ENCODE data around the gene CUZD1.
"Not testable (repeated sequence)": the region's sequence is repeated elsewhere in the genome, so short reads cannot be mapped to it uniquely, and the experiment has no call there.

The CUZD1 gene, protein sequence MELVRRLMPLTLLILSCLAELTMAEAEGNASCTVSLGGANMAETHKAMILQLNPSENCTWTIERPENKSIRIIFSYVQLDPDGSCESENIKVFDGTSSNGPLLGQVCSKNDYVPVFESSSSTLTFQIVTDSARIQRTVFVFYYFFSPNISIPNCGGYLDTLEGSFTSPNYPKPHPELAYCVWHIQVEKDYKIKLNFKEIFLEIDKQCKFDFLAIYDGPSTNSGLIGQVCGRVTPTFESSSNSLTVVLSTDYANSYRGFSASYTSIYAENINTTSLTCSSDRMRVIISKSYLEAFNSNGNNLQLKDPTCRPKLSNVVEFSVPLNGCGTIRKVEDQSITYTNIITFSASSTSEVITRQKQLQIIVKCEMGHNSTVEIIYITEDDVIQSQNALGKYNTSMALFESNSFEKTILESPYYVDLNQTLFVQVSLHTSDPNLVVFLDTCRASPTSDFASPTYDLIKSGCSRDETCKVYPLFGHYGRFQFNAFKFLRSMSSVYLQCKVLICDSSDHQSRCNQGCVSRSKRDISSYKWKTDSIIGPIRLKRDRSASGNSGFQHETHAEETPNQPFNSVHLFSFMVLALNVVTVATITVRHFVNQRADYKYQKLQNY

DNA sequence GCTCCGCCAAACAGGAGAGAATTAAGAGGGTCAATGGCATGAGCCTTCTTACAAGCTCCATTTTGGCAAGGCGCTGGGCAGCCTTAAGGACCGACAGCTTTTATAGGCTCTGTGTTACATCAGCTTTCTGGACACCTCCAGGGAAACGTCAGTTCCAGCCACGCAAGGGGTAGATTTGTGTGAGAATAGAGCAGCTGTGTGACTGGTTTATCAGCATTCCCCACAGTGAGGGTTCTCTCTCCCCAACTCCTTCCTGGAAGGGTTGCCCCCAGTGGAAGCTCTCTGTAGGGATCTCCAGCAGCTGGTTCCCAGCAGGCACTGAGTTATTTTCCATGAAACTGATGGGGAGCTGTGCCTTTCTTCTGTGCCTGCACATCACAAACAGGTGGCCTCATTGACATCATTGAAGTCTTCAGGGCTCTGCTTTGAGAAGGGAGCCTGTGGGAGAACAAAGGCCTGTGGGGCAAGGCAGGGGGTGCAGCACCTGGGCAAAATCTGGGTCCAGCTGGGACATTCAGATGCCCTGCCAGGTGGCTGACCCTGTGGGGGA, at the start of gene CUZD1:
CUZD1 (minus strand) TSS at position 75 of the 550 bp plus-strand sequence; CDS start at position 61, 14 bp downstream.
- DNase-seq, result no peak

DNA sequence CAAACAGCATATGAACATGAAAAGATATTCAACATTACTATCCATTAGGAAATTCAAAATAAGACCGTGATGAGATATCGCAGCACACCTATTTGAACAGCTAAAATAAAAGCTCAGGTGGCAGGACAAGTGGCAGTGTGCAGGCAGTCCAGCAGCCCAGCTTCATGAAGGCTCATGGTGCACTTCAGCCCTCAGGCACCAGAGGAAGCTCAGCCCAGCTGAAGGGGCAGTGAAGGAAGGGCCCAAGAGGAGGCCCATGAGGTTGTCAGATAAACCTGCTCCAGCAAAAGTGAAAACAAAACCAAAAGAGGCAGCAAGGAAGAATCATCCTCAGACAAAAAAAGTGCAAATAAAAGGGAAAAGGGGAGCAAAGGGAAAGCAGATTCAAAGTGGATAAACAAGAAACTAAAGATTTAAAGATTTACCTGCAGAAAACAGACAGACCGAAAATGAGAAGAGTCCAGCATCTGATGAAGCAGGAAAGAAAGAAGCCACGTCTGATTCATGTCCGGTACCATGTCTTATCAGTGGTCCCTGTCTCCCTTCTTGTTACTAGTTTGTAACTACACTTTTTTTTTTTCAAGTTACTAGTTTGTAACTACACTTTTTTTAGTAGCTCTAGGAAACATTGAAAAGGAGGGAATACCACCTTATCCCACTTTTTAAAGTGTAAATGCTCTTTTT, 48.7 kb upstream of the CUZD1 start:
- no peak for DNase-seq

DNA sequence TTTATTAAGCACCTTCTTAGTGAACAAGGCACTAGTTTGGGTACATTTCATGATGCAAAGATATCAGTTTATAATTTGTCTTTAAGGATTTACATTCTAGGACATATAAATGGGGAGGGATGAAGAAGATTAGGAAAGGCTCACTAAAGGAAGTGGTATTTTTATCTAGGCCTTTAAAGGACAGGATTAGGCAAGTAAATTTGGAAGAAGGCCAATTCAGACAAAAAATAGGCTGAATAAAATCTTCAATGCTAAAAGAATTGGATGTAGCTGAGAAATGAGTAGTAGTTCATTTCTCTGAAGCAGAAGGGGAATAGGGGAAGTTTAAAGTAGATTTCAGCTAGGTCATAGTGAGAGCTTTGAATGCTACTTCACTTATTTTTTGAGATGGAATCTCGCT, 38.5 kb upstream of the CUZD1 start:
- DNase-seq, result no peak

DNA sequence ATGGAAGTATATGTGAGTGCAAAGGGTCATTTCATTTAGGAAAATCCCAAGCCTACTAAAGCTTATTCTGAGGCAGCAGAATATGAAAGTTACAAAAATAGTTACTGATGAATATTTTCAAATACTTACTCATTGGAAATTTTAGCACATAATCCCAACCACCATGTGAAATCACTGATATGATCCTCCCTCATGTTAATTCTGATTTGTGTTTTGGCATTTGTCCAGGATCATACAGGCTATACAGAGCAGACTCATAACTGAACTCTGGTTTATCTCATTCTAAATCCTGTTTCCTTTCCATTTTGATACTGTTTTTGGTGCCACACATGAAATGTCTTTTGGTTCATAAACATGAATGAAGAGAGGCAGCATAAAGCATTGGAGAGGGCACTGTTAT, 37.1 kb upstream of the CUZD1 start:
- no peak for DNase-seq

DNA sequence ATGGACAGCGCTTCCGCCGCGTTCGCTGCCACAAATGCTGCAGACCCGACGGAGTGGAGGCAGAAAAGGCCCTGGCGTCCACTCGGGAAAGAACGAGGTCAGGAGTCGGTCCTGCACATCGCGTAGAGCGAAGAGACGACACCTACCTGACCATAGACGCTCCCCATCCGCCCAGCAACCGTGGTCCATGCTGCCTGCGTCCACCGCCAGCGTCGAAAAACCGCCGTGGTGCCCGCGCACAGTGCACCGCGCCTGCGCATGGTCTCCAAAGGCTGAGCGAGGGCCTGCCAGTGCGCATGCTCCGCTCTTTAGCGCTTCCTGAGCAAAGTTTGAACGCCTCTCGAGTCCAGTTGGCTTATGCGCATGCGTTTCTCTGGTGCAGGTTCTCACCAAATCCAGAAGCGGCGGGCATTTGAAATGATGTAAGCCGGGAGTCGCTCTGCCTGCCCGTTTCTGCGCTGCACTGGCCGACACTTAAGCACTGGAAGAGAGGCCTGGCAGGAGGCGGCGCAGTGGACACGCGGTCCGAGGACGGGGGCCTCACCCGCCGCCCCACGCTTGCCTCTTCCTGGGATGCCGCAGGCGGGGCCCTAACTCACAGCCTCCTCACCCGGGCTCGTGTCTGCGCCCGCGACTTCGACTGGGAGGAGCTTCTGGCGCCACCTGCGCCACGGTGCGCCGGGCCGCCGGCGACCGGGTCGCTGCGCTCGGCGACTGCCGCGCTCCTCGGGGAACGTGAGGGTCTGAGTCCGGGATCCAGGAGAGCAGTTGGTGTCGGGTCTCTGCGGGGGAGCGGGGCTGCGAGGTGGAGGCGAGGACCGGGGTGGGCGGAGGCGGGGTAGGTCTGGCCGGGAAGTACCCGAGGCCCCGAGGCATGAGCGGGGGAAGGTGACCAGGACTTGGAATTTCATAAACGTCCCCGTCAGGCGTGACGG, 33.9 kb upstream of the CUZD1 start, which contains the start of gene FAM24B:
FAM24B (minus strand) TSS at position 243 of the 935 bp plus-strand sequence. CDS start 29,066 bp downstream, outside the sequence.
- peak; percentile 95 for DNase-seq

DNA sequence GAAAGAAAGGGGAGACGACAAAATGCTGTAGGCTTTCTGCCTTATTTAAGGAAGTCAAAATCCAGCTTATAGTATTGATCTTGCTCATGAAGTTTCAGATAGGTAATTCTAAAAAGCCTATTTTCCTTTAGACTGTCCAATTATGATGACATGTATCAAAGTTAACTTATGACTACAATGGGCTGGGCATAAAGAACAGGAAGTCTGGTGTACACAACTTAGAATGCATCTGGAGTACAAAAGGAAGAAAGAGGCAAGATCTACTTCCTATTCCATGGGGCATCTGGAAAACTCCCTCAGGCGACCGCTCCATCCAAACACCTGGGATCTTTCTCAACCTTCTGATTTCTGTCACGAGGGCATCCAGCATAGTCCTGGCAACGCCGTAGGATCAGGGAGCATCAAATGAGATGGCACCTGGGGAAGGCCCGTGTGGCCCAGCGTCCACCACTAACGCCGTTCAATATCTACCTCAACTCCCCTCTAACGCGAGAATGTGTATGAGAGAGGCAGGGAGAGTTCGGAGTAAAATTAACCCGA, 33.2 kb upstream of the CUZD1 start:
- no peak for DNase-seq

DNA sequence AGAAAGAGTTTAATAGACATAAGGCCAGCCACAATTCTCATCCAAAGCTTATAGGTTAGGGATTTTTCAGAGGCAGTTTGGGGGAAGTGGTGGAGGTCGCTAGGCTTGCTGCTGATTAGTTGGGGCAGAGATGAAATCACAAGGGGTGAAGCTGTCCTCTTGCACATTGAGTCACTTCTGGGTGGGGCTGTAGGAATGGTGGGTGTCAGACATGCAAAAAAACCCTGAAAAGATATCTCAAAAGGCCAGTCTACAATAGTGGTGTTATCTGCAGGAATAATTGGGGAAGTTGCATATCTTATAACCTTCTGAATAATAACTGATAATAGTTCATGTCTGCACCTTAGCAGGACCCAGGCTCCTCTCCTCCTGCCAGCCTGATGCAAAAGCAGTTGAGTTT, 31.6 kb upstream of the CUZD1 start:
- no peak for DNase-seq

DNA sequence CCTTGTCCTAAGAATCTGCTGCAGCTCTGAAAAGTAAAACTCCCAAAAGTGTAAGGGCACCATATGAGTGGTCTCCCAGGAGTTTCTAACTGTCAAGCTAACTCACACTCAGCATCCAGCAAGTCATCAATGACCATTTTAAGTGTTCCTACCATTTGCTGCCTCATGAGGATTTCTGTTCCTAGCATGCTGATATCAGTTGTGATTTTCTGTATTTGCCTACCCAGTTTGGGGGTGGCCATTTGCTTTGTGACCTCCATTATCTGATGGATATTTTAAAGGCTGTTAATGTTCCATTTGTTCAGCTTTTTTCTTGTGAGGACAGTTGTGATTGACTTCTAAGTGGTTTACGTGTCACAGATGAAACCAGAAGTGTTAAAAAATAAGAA, 30.8 kb upstream of the CUZD1 start:
- no peak for DNase-seq

DNA sequence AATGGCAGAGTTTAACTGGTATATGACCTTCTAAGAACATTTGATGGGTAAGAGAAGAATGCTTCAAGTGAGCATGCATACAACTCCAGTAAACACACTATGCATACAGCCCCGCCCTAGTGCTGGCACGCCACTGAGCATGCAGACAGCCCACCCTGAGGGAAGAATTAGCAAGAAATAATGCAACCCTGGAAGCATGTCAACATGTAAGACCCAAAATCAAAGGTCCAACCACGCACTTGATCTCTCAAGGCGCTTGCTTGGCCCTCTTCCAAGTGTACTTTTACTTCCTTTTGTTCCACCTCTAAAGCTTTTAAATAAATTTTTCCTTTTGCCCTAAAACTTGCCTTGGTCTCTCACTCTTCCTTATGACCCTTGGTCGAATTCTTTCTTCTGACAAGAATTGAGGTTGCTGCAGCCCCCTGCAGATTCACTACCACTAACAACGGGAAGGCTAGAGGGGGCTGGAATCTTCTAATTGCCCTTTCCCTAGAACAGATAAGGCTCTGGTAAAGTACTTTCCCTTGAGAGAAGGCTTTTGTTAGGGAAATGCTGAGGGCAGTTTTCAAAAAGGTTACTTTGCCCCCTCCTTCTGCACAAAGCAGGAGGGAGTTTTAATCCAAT, 30.3 kb upstream of the CUZD1 start:
- no peak for DNase-seq

DNA sequence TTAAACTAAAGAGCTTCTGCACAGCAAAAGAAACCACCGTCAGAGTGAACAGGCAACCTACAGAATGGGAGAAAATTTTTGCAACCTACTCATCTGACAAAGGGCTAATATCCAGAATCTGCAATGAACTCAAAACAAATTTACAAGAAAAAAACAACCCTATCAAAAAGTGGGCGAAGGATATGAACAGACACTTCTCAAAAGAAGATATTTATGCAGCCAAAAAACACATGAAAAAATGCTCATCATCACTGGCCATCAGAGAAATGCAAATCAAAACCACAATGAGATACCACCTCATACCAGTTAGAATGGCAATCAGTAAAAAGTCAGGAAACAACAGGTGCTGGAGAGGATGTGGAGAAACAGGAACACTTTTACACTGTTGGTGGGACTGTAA, 26.3 kb upstream of the CUZD1 start:
- not testable (repeated sequence) for DNase-seq

DNA sequence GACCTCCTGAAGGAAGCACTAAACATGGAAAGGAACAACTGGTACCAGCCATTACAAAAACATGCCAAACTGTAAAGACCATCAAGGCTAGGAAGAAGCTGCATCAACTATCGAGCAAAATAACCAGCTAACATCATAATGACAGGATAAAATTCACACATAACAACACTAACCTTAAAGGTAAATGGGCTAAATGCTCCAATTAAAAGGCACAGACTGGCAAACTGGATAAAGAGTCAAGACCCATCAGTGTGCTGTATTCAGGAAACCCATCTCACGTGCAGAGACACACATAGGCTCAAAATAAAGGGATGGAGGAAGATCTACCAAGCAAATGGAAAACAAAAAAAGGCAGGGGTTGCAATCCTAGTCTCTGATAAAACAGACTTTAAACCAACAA, 23.1 kb upstream of the CUZD1 start:
- not testable (repeated sequence) for DNase-seq

DNA sequence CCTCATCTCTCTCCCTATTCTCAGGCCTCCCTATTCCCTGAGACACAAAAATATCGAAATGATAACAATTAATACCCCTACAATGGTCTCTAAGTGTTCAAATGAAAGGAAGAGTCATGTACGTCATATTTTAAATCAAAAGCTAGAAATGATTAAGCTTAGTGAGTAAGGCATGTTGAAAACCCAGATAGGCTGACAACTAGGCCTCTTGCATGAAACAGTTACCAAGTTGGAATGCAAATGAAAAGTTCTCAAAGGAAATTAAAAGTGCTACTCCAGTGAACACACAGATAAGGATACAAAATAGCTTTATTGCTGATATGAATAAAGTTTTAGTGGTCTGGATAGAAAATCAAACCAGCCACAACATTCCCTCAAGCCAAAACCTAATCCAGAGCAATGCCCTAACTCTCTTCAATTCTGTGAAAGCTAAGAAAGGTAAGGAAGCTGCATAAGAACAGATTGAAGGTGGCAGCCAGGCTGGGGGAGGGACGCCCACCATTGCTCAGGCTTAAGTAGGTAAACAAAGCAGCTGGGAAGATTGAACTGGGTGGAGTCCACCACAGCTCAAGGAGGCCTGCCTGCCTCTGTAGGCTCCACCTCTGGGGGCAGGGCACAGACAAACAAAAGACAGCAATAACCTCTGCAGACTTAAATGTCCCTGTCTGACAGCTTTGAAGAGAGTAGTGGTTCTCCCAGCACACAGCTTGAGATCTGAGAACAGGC, 21.3 kb upstream of the CUZD1 start:
- not testable (repeated sequence) for DNase-seq

DNA sequence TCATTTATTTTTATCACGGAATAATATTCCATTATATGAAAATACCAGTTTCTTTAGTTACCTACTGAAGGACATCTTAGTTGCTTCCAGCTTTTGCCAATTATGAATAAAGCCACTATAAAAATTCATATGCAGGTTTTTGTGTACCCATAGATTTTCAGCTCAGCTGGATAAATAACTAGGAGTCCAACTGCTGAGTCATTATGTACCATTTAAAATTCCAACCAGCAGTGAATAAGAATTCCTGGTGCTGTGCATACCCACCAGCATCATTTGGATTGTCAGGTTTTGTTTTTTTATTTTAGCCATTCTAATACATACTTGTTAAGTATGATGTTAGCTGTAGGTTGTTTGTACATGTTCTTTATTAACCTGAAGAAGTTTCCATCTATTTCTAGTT, 19.2 kb upstream of the CUZD1 start:
- no peak for DNase-seq

DNA sequence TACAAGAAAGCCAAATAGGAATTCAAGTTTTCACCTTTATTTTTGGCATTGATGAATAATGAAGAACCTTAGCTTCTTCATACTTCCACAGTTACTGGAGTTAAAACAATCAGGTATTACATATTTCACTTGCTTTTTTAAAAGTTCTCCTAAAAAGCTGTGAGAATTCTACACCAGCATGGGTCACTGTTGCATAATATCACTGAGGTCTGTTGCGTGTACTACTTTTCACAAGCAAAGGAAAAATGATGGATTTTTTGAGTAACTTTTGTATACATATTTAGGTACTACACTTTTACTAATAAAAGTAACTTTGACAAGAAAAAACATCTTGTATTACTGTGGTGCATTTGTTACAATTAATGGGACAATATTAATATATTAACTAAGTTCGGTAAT, 18.5 kb upstream of the CUZD1 start:
- no peak for DNase-seq

DNA sequence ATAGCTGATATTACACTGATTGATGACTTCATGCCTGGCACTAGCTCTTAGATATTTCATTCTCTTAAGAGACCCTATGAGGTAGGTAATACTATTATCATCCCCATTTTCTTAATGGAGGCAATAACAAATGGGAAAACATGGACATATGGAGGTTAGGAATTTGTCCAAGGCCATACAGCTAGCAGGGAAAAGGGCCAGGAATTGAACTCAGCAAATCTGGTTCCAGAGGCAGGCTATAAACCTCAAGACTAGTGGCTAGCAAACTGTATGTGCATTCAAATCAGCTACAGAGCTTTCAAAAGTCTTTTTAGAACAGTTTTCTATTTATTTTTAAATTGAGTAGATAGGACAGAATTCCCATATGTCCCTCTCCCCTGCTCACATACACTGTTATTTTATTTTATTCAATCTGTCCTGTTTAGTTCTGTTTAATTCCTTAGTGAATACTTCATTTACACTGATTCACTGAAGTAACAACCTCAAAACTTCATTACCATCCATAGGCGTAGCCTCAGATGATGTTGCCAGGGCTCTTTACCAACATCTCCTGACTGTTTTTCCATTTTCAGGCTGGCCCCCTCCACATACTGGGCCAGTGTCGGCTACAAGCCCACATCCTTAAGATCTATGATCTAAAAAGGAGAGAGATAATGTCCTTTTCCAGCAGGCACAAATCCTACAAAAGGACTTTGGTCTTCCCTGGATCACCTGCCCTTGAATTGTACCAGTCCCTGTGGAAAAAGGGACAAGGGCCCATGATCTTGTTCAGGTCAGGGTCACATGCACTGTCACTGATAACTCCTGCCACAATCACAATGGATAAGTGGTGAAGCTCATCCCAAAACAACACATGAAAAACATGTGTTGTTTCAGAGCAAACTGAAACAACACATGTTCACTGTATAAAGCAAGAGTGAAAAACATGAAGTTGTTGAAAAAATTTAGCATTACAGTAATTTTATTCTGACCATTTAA, 17.8 kb upstream of the CUZD1 start:
- no peak for DNase-seq

DNA sequence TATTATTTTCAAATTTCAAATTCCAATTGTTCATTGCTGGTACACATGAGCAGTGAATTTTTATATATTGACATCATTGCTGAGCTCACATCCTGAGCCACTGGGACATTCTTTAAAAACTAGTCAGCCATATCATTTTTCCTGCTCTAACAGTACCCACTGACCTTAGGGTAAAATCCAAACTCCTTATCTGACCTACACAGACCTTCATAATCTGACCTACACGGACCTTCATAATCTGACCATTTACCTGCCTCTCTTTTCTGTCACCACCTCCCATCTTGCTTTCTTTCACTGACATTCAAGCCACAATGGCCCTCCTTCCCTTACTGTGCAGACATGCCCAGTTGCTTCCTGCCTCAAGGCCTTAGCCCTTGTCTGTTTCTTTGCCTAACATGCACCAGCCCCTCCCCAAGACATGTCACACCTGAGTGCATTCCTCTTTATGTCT, 16.1 kb upstream of the CUZD1 start:
- no peak for DNase-seq

DNA sequence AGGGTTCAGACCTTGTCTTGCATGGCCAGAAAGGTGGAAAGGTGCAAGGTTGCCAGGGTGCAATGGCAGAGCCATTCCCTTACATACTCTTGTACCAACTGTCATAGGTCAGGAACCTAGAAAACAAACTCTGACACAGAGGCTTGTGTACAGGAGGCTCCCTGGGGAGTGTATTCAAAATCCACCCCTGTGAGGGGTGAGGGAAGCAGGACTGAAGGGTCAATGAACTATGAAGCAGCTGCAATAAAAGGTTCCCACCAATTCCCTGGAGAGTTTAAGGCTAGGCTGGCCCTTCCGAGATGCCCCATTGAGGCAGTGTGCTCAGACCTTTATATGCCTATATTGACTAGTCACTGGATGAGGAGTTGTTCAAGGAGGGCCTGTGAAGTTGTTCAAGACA, 13.9 kb upstream of the CUZD1 start:
- DNase-seq, result no peak

DNA sequence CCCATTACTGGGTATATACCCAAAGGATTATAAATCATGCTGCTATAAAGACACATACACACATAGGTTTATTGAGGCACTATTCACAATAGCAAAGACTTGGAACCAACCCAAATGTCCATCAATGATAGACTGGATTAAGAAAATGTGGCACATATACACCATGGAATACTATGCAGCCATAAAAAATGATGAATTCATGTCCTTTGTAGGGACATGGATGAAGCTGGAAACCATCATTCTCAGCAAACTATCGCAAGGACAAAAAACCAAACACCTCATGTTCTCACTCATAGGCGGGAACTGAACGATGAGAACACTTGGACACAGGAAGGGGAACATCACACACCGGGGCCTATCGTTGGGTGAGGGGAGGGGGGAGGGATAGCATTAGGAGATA, 12.4 kb upstream of the CUZD1 start:
- DNase-seq, result not testable (repeated sequence)

DNA sequence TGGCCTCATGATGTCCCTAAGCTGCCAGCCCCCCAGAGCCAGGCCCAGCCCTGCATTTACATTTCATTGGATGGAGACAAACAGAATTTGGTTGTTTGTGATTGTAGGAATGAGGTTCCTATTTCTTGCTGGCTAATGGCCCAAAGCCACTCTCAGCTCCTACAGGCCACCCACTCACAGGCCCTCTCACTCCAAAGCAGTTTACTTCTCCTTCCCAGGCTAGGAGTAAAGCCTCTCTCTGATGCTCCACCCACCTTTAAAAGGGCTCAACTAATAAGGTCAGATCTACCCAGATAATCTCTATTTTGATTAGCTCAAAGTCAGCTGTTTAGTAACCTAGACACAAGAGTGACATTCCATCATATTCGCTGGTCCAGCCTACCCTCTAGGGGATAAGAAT, 11.2 kb upstream of the CUZD1 start:
- no peak for DNase-seq

DNA sequence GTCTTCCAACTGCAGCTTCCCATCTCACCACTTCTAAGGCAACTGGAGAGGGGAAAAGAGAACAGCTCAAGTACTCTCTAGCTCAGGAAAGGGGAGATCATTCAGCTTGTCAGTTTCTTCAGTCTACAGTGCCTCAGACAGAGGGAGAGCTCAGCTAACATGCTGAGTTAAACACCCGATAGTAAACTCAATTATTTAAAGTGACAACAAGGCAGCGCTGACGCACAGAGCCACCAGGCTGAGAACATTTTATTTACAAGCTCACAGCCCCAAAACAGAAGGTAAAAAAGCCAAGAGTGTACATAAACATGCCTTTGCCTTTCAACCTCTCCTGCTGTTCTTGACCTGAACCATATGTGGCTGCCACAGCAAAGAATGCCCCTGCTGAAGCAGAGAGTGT, 10.1 kb upstream of the CUZD1 start:
- DNase-seq, result no peak

Data from CD4-positive, alpha-beta T cell treated with Interleukin-17A for 4 hours (primary cell).